ENCODE results near the gene TMCO4.

The TMCO4 gene

DNA sequence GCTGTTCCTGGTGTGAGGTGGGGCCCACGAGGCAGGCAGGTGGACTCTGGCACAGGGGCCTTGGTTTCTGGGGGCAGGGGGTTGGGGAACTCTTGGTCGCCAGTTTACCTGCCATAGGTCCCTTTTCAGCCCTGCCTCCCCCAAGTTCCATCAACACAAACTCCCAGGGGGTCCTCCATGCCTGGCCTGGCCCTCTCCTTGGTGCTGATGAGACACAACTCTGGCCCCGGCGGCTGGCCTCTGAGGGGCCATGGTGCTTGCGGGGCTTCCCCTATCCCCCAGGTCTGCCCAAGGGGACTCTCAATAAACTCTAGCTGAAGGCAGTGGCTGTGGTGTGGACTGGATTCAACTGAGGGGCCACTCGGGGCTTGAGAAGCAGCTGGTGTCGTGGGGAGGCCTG, 119.1 kb downstream of the TMCO4 start:
- DNase-seq, result no peak

- DNase-seq, result no peak
Observed at GRCh38 chr1:19679691-19680090, 120.0 kb downstream of the TMCO4 start.

DNA sequence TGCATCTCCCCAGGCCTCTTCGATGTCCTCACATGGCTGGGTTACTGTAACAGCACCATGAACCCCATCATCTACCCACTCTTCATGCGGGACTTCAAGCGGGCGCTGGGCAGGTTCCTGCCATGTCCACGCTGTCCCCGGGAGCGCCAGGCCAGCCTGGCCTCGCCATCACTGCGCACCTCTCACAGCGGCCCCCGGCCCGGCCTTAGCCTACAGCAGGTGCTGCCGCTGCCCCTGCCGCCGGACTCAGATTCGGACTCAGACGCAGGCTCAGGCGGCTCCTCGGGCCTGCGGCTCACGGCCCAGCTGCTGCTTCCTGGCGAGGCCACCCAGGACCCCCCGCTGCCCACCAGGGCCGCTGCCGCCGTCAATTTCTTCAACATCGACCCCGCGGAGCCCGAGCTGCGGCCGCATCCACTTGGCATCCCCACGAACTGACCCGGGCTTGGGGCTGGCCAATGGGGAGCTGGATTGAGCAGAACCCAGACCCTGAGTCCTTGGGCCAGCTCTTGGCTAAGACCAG, 120.7 kb downstream of the TMCO4 start:
- DNase-seq, result no peak

- DNase-seq, result no peak
Observed at GRCh38 chr1:19678493-19678892, 121.2 kb downstream of the TMCO4 start.

DNA sequence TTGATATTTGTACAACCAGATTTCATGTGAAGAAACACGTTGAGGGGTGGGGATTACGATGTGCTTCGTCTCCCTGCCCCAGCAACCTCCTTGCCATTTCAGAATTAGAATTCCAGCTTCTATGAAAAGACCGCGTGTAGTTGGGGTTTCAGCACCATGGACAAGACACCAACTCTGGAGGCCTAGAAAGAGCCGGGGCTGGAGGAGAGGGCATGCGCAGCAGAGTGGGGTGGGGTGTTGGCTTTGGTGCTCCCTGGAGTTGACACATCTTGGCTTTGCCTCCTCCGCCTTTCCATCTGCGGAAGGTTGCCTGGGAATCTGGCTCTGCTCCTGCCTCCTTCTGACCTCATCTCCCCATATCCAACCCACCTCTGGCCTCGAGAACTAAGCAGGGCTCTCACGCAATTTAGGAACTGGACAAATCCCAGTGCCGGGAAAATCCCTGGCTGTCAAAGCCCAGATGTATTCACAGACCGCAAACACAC, 123.2 kb downstream of the TMCO4 start:
- no peak for DNase-seq

DNA sequence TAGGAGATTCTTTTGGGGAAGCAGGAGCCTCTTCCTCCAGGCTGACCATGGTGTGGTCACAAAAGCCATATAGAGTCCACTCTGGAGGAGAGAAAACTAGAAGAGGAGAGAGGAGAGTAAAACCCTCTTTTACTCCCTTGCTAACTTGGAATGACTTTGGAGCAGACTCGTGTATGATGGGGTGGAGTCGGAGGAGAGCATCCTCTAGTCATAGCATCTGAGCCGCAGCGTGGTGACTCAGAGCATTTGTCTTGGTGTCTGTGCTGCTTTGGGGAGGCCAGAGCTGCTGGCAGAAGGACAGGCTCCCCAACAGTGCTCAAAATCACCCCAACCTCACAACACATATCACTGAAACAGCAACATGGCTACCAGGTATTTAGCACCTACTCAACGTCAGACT, 123.9 kb downstream of the TMCO4 start:
- no peak for DNase-seq

GRCh38 chr1:19672237-19672636, 127.5 kb downstream of the TMCO4 start:
- no peak for DNase-seq

GRCh38 chr1:19670787-19671186, 128.9 kb downstream of the TMCO4 start:
- no peak for DNase-seq

GRCh38 chr1:19668888-19669287, 130.8 kb downstream of the TMCO4 start:
- DNase-seq, result no peak

GRCh38 chr1:19665496-19666465, 133.9 kb downstream of the TMCO4 start:
- no peak for DNase-seq

GRCh38 chr1:19665186-19665495, 134.6 kb downstream of the TMCO4 start:
- DNase-seq, result no peak

DNA sequence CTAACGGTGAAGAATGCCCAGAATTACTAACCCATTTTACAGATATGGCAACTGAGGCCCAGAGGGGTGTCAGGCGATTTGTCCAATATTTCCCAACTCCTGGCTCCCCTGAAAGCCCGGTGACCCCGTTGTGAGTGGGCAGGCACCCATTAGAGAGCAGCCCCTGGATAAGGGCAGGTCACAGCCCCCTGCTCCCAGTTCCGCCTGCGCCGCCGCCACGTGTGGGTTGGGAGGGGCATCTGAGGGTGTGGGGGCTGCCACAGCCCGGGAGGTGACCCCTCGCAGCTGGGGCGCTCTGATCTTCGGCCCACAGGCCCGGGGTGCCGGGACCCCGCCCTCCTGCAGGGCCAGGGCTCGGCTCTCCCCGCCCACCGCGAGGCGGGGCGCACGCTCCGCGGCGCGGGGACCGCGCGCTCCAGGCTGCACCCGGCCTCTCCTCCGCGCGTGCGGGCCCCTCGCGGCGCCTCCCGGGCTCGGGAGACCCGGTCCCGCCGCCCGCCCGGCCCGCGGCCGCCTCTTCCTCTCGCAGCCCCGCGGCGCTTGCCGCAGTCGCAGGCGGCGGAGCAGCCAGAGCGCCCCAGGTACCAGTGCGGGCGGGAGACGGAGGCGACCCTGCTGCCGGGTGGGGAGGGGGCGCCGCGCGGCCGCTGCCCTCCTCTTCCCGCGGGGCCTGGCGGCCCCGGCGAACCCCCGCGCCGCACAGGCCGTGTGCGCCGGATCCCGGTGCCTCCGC, 135.1 kb downstream of the TMCO4 start, which contains the start of gene HTR6:
HTR6 (plus strand) TSS at position 423 of the 733 bp plus-strand sequence. CDS start 879 bp downstream, outside the sequence.
- DNase-seq, result no peak

- no peak for DNase-seq
Observed at GRCh38 chr1:19662313-19662712, 137.4 kb downstream of the TMCO4 start.

DNA sequence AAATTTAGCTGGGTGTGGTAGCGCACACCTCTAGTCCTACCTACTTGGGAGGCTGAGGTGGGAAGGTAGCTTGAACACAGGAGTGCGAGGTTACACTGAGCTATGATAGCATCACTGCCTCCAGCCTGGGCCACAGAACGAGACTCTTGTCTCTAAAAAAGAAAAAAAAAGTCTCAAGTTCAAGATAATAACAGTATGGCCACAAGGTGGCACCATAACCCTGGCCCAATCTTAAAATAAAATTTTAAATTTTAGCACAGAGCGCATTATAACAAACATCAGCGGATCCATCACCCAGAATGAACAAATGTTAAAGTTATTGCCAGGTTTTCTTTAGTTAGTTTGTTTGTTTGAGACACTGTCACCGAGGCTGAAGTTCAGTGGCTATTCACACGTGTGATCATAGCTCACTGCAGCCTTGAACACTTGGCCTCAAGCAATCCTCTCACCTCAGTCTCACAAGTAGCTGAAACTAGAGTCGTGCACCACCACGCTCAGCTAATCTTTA, 137.9 kb downstream of the TMCO4 start:
- DNase-seq, result no peak

GRCh38 chr1:19658186-19658585, 141.5 kb downstream of the TMCO4 start:
- DNase-seq, result no peak

DNA sequence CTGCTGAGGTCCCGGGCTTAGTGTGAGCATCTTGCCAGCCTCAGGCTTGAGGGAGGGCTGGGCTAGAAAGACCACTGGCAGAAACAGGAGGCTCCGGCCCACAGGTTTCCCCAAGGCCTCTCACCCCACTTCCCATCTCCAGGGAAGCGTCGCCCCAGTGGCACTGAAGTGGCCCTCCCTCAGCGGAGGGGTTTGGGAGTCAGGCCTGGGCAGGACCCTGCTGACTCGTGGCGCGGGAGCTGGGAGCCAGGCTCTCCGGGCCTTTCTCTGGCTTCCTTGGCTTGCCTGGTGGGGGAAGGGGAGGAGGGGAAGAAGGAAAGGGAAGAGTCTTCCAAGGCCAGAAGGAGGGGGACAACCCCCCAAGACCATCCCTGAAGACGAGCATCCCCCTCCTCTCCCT, 142.2 kb downstream of the TMCO4 start:
- no peak for DNase-seq

GRCh38 chr1:19656780-19657466, 142.8 kb downstream of the TMCO4 start:
- no peak for DNase-seq

DNA sequence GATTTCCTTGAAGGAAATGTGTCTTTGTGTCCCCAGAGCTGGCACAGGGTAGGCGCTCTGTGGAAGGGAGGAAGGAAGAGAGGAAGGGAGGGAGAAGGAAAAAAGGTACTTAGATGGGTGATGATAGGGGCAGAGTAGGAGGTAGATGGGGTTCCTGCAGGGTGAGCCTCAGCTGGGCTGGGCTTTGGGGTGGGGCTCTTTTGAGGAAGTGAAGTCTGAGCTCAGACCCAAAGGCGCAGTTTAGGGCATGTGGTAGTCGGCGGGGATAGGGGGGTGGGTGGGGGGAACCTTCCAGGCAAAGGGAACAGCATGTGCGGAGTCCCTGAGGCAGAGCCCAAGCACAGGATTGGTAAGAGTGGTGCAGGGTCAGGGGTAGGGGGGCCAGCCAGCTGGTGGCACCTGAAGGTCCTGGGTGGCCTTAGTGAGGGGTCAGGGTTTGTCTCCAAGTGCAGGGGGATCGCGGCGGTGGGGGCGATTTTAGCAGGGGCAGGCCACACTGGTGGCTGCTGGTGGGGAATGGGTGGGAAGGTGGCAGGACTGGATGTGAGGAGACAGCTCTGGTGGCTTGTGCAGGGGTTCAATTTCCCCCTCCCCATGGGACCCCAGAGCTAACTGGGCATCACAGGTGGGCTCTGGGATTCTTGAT, 143.5 kb downstream of the TMCO4 start:
- DNase-seq, result no peak

- no peak for DNase-seq
Observed at GRCh38 chr1:19655718-19656080, 144.0 kb downstream of the TMCO4 start.

GRCh38 chr1:19654886-19655717, 144.6 kb downstream of the TMCO4 start:
- no peak for DNase-seq

- DNase-seq, result no peak
Observed at GRCh38 chr1:19654386-19654785, 145.3 kb downstream of the TMCO4 start.
